ENCODE measurements around the gene DENND4A.
A peak's percentile ranks its signal among the peaks of the same experiment; 100 is the strongest.

Gene DENND4A
- 179 to 359 reads per million in 2 donors for total RNA-seq

DNA sequence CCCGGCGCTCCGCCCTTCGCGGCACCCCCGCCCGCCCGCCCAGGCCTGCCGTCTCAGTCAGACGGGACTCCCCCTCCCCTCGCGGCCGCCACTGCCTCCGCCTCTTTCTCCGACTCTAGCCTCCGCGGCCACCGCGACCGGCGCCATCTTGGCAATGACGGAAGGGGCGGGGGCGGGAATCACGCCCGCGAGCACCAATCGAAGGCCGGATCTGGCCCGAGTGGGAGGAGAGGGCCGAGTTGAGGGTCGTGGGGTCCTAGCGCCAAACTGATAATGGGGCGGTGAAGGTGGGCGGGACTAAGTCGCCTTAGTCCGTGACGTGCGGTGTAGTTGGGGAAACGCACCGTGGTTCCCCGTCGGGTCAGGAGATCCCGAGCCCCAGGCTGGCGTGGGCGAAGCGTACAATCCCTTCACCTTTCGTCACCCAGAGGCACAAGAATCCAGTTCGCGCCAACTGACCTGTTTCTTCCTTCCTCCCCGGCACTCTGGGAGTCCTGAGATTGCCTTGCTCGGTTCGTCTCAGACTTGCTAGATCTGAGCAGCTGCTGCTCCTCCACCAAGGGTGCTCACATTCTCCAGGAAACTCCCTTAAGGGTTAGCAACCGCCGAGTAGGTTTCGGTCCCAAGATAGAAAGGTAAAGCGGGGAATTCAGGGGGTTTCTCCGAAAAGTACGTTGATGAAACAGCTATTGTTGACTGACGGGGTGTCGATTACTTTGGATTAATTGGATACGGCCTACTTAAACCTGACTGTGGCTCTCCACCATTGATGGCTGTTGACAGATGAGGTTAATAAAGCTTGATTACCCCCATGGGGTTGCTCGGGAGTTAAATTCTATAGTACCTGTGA lies at the start of gene DENND4A:
TSS of gene DENND4A (minus strand) at position 156 of the 850 bp plus-strand sequence. CDS start 35,843 bp downstream, outside the sequence.
- peak; percentile 96 to 99 (median 98) for DNase-seq

- no peak for DNase-seq
These were observed 49.2 kb upstream of the DENND4A start for GRCh38 chr15:65841121-65841930.

DNA sequence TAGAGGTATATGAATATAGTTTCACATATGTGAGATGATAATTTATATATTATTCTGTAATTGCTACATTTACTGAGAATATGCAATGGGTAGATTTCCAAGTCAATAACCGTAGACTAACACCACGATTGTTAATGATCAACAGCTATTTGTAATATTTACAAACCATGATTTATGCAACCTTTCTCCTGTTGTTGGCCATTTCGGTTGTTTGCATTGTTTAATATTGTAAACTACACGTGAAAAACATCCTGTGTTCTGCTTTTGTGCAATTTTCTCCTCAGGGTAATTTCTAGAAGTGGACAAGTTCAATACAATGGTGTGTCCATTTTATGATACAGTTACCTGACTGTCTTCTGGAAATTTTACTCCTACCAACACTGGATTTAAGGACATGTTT lies 47.9 kb upstream of the DENND4A start:
- DNase-seq = no peak

GRCh38 chr15:65839354-65839901 lies 47.3 kb upstream of the DENND4A start:
- DNase-seq = no peak

DNA sequence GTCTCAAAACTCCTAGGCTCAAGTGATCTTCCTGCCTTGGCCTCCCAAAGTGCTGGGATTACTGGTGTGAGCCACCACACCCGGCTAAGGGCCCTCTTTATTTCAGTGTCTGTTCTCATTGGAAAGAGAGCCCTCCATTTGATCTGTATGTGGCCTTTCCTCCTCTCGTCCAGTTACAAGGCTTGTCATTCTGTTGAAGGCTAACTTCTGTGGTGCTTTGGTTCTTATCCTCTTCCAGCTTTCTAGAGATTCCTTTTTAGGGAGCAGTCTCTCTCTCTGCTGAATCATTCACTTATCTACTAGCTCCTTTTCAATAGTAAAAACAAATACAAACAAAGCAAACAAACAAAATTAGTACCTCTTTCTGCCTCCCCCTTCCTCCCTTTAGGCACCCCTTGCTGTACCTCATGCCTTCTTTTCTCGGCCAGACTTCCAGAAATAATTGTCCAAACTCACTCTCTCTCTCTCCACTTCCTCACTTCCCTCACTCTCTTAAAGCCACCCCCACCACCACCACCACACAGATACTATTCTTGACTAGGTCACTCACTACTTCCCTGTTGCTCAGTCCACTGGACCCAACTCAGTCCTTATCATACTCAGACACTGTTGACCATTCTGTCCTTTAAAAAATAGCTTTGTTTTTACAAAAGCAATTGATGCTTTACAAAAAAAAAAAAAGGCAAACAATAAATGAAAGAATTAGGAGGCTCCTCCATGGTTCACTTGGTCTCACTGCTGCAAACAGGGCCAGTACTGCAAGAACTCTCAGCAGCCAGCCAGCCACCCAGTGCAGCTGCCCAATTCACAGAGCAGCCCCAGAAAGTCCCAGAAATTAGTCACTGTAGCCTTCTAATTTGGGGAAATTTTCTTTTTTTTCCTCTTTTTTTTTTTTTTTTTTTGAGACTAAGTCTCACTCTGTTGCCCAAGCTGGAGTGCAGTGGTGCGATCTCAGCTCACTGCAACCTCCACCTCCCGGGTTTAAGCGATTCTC lies 45.5 kb upstream of the DENND4A start:
- DNase-seq = no peak

- DNase-seq = no peak
These were observed 44.6 kb upstream of the DENND4A start for GRCh38 chr15:65836665-65837064.

DNA sequence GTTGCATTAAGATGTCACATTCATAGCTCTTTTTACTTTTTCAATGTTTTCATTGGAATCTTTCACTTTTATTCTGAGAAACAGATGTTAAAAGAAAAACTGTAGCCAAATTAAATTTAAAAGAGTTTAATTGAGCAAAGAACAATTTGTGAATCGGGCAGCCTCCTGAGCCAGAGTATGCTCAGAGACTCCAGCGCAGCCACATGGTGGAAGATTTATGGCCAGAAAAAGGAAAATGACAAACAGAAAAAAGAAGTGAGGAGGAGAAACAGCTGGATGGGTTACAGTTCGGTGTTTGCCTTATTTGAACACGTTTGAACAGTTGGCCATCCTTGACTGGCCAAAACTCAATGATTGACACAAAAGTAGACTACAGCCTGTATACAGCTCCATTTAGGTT lies 43.4 kb upstream of the DENND4A start:
- DNase-seq = no peak

- no peak for DNase-seq
These were observed 42.6 kb upstream of the DENND4A start for GRCh38 chr15:65834603-65835282.

GRCh38 chr15:65833501-65834205 lies 41.6 kb upstream of the DENND4A start:
- DNase-seq = peak in 1 of 5 experiments; percentile 50

DNA sequence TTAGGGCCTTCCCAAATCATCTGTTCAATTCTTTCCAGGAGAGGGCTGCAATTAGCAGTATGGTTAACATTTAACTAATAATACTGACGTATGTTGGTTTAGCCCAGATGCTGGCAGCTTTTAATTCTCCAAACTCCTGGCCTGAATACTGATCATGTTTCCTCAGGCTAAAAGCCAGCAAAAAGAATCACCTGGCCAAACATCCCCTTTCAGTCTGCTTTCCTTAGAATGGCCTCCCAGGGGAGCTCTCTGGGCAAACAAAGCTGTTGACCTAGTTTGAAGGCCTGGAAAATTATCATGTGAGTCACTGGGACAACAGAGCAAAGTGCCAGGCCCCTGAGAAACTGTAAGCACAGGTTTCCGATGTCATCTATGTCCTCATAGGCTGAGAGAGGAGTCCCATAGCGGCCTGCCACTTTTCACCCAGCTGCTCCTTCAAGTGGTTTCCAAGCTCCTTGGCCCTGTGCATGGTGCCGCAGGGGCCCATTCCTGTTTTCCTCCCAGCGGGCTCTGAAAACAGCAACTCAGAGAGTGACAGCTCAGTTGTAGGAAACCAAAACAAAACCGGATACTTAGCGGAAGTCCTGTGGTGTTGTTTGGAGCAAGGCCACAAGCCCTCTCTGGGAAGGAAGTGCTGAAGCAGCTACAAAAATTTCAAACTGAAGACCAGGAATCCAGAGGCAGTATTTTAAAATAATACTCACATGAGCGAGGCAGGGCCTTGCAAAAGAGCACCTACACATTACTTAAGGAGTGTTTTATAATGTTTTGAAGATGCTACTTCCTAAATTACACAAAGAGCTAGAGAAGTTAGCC lies 40.7 kb upstream of the DENND4A start:
- peak in 4 of 5 experiments; percentile 17 to 87 (median 46) for DNase-seq

DNA sequence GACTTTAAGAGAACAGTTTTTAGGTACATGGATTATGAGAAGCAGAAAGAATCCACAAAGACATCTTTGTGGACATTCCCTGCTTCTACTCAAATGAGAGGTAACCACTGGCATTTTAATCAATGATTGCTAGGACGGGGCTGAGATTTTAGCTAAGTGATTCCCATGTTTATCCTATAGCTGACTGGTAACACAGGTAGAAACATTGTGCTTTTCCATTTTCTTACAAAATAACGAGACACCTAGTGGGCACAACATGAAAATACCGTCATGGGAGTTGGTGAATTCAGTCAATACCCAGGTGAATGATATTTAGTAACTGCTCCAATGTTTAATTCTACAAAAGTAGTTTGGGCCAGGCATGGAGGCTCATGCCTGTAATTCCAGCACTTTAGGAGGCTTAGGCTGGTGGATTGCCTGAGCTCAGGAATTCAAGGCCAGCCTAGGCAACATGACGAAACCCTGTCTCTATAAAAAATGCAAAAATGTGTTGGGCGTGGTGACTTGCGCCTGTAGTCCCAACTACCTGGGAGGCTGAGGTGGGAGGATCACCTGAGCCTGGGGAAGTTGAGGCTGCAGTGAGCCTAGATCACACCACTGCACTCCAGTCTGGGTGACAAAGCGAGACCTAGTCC lies 37.2 kb upstream of the DENND4A start:
- DNase-seq = peak in 2 of 5 experiments; percentile 31 to 71

GRCh38 chr15:65828585-65828984 lies 36.5 kb upstream of the DENND4A start:
- peak in 3 of 5 experiments; percentile 14 to 89 (median 49) for DNase-seq

DNA sequence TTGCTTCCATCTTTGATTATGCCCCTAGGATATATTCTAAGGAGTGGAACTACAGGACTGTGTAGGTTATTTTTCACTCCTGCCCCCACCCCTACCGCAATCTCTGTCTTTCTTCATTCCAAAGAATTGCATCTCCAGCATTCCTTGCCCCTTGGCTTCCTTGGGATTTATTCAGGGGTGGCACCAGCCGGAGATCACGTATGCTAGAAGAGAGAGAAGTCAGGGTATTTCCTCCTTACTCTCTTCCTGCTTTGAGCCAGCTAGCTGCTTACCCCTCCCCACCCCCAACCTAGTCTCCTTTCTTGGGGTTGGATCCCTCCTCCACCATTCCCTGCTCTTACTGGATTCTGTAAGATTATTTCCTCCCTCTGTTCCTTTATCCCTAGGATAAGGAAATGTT lies 35.0 kb upstream of the DENND4A start:
- no peak for DNase-seq

GRCh38 chr15:65824941-65825544 lies 33.0 kb upstream of the DENND4A start:
- DNase-seq = no peak

GRCh38 chr15:65824031-65824743 lies 32.1 kb upstream of the DENND4A start:
- no peak for DNase-seq

GRCh38 chr15:65822316-65822715 lies 30.2 kb upstream of the DENND4A start:
- no peak for DNase-seq

DNA sequence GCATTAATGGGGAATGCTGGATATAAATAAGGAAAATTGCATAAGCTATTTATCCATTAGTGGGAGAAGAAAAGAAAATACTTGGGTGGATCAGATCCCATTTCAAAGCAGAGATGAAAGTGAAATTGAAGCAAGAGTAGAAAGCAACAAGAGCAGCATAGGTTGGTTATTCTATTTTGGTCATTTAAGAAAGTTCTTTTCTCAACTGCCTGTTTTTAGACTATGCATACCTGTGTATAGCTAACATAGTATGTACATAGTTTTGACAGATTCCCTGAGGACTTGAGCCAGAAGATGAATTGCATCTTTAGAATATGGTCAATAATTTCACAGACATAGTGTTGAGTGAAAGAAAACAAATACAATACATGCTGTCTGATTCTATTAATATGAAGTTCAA lies 29.0 kb upstream of the DENND4A start:
- DNase-seq = no peak

GRCh38 chr15:65819563-65819960 lies 27.5 kb upstream of the DENND4A start:
- no peak for DNase-seq

Data from T-helper 2 cell (primary cell).